K562 (cell line): ENCODE data around the gene CDCA4.

Source experiments
- CAMTA2 ChIP-seq: fragments of 250-450 bp; sonication (Bioruptor Pico); conservative IDR thresholded peaks from 2 replicates; pipeline ENCODE4 v1.5.1; 2022
- CREB1 ChIP-seq, 2 experiments: sonication (generic) in 1 of 2; formaldehyde crosslinking in 1 of 2; IDR thresholded peaks; 2 replicates each; pipeline versions ENCODE4 v1.6.1 to v1.8.0; 2012 to 2022; ENCODE audit warnings: inconsistent platforms in 1 of 2, mild to moderate bottlenecking in 1 of 2, missing genetic modification reagents in 1 of 2, moderate library complexity in 1 of 2
- CTCF ChIP-seq, 3 experiments: IDR thresholded peaks in 2 of 3; conservative IDR thresholded peaks in 1 of 3; 2 replicates each; pipeline ENCODE4 v1.5.1; 2011 to 2012; ENCODE audit warnings: low read length in 3 of 3, mild to moderate bottlenecking in 3 of 3, control low read depth in 2 of 3, improper control_type of control experiment in 1 of 3, inconsistent platforms in 1 of 3, low read depth in 1 of 3, mixed read lengths in 1 of 3, moderate library complexity in 1 of 3; ENCODE audit not compliant: insufficient read depth in 2 of 3
- EWSR1 ChIP-seq: fragments of 450-650 bp; IDR thresholded peaks from 2 replicates; pipeline ENCODE4 v1.6.1; 2018; ENCODE audit warnings: borderline replicate concordance, mild to moderate bottlenecking, low read depth, moderate library complexity; ENCODE audit not compliant: partially characterized antibody
- FOXK1 ChIP-seq: sonication (generic); formaldehyde crosslinking; IDR thresholded peaks from 2 replicates; pipeline ENCODE4 v1.8.0; 2022; ENCODE audit warnings: missing genetic modification reagents, mild to moderate bottlenecking, borderline replicate concordance
- GABPB1 ChIP-seq: sonication (generic); formaldehyde crosslinking; IDR thresholded peaks from 2 replicates; pipeline ENCODE4 v1.8.0; 2022; ENCODE audit warnings: mild to moderate bottlenecking, missing genetic modification reagents
- HMGXB4 ChIP-seq: sonication (generic); formaldehyde crosslinking; IDR thresholded peaks from 2 replicates; pipeline ENCODE4 v1.8.1; 2023; ENCODE audit warnings: mild to moderate bottlenecking, missing genetic modification reagents
- POLR2AphosphoS5 ChIP-seq: IDR thresholded peaks from 2 replicates; pipeline ENCODE4 v1.6.1; 2011; ENCODE audit warnings: mild to moderate bottlenecking, low read depth, low read length, moderate library complexity; ENCODE audit not compliant: control insufficient read depth, insufficient read depth
- RAD21 ChIP-seq, 2 experiments: fragments of 250-450 bp in 1 of 2; fragments of 450-650 bp in 1 of 2; sonication (Bioruptor Pico) in 1 of 2; formaldehyde crosslinking in 1 of 2; IDR thresholded peaks in 1 of 2; conservative IDR thresholded peaks in 1 of 2; 2 replicates each; pipeline versions ENCODE4 v1.4.0 to v1.8.0; 2020 to 2022; ENCODE audit warnings: mild to moderate bottlenecking in 2 of 2, moderate library complexity in 1 of 2
- RBFOX2 ChIP-seq: fragments of 200-400 bp; formaldehyde crosslinking; IDR thresholded peaks from 2 replicates; pipeline ENCODE4 v1.6.1; 2017; ENCODE audit warnings: low read depth, mild to moderate bottlenecking, low read length, moderate library complexity
- TCF7L2 ChIP-seq: fragments of 150-350 bp; IDR thresholded peaks from 2 replicates; pipeline ENCODE4 v1.6.1; 2016; ENCODE audit warnings: low read depth, mild to moderate bottlenecking, low read length, moderate library complexity

- TF ChIP-seq EWSR1 (no peak), GABPB1 (no peak), CREB1 (IDR thresholded peaks at IDR 0.05) (no peak), CREB1 (CRISPR knock-in tag; IDR thresholded peaks at IDR 0.05) (no peak), CTCF (IDR thresholded peaks at IDR 0.05 in 2 of 3, conservative IDR thresholded peaks at IDR 0.05 in 1 of 3; ENCODE audit: insufficient read depth in 2 of 3, low read depth in 1 of 3, low read length in 3 of 3) (no peak), TCF7L2 (no peak), POLR2AphosphoS5 (no peak), HMGXB4 (CRISPR knock-in tag) (no peak), FOXK1 (CRISPR knock-in tag) (no peak), RAD21 (CRISPR knock-in tag; conservative IDR thresholded peaks at IDR 0.05 in 1 of 2, IDR thresholded peaks at IDR 0.05 in 1 of 2) (no peak), CAMTA2 (no peak), RBFOX2 (no peak)
Measured at GRCh38 chr14:105055334-105055733, 34.5 kb upstream of the CDCA4 start.
